IPS-18c (cell line): ENCODE results near the gene FUCA2.
"Not testable (repeated sequence)": the region's sequence is repeated elsewhere in the genome, so short reads cannot be mapped to it uniquely, and the experiment has no call there.

Experiments used
- H3K4me3 ChIP-seq: 2 replicates; pipeline ENCODE4 v1.7.0; 2013; ENCODE audit warnings: low read depth, mild to moderate bottlenecking, low read length, moderate library complexity; ENCODE audit not compliant: insufficient read depth
- H3K9me3 ChIP-seq: one replicate; pipeline ENCODE4 v1.6.1; 2013; ENCODE audit warnings: mild to moderate bottlenecking, low read length, moderate library complexity; ENCODE audit not compliant: control insufficient read depth, insufficient read depth

Gene FUCA2

DNA sequence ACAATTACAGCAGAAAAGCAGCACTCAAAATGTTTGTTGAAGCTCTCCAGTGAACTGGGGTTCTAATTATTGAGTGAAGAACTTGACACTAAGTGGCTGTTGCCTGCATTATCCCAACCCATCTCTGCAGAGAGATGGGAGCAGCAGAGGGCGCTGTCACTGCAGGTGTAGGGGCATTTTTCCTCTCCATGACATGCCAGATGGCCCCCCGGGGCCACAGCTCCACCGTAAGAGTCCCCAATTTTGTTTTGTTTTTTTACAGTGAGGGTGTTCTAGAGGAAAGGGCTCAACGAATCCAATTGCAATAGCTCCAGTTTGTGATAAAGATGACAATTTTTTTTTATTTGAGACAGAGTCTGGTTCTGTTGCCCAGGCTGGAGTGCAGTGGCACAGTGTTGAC lies 1.9 kb upstream of the FUCA2 start:
- Histone ChIP-seq H3K9me3 (peaks cover 3% of the 10 kb centered on the region), H3K4me3 (no peak overlapping the region)

DNA sequence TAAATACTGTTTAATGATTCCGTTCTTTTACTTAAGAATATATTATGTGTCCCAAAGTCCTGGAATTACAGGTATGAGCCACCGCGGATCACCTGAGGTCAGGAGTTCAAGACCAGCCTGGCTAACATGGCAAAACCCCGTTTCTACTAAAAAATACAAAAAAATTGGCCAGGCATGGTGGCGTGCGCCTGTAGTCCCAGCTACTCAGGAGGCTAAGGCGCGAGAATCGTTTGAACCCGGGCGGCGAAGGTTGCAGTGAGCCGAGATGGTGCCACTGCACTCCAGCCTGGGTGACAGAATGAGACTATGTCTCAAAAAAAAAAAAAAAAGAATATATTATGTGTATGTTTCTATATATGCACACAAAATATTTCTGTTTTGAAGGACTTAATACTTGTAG lies 1.2 kb downstream of the FUCA2 start:
- H3K4me3 ChIP-seq, H3K9me3 ChIP-seq: not testable (repeated sequence)

DNA sequence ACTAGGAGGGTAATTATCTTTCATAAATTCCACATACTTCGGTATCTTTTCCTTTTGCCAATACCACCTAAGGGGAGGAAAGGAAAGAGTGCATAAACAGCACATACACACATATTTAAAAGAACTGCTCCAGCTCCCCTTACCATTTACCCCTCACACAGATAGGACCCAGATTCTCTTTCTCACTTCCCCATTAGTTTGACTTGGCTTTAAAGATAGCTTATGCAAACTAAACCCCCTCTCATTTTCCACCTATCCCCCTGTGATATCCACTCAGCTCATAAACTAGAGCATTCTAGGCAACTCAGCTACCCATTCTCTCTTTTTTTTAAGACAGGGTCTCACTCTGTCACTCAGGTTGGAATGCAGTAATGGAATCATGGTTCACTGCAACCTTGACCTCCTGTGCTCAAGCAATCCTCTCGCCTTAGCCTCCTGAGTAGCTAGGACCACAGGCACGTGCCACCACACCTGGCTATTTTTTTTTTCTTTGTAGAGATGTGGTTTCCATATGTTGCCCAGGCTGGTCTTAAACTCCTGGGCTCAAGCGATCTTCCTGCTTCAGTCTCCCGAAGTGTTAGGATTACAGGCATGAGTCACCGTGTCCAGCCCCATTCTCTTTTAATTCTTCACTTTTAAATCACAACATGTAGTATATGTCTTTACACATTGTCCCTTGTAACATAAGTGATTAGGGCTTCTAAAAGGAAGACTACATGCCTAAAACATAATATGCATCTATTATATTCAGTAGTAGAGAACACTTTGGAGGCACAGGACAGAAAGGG lies 4.0 kb downstream of the FUCA2 start:
- Histone ChIP-seq H3K9me3 (no peaks in the 10 kb centered on the region), H3K4me3 (no peak overlapping the region)

DNA sequence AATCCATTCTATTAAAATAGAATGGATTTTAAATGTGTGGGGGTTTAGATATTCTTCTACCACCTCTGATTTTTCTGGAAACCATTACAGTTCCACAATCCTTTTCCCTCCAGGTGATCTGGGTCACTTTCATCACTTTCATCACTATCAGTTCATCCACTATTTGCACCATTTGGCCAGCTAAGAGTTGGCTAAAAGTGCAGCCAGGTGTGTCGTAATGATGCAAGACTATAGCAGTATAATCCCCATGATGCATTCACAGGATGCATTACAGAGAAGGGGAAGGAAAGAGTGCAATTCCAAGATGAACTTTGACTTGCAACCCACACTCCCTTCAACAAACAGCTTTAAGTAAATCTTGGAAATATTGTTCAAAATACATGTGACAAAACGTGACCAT lies 4.9 kb downstream of the FUCA2 start:
- Histone ChIP-seq H3K4me3 (no peak overlapping the region), H3K9me3 (no peaks in the 10 kb centered on the region)

DNA sequence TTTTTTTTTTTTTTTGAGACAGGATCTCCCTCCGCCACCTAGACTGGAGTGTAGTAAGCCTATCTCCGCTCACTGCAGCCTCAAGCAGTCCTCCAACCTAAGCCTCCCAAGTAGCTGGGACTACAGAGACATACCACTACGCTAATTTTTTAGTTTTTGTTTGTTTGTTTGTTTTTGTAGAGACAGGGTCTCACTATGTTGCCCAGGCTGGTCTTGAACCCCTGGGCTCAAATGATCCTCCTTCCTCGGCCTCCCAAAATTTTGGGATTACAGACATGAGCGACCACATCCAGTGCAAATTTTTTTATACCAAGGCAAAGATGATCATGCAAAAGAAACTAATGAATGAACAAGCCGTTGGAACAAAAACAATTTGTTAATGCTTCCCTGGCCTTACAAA lies 5.3 kb downstream of the FUCA2 start:
- H3K4me3 ChIP-seq, result no peak overlapping the region
- H3K9me3 ChIP-seq, result no peaks in the 10 kb centered on the region

- Histone ChIP-seq H3K9me3 (no peaks in the 10 kb centered on the region), H3K4me3 (no peak overlapping the region)
Observed at GRCh38 chr6:143505537-143505936, 6.0 kb downstream of the FUCA2 start.

GRCh38 chr6:143505111-143505510 lies 6.4 kb downstream of the FUCA2 start:
- Histone ChIP-seq H3K9me3 (no peaks in the 10 kb centered on the region), H3K4me3 (no peak overlapping the region)

GRCh38 chr6:143504369-143504768 lies 7.2 kb downstream of the FUCA2 start:
- H3K4me3 ChIP-seq, result no peak overlapping the region
- no peaks in the 10 kb centered on the region for H3K9me3 ChIP-seq

DNA sequence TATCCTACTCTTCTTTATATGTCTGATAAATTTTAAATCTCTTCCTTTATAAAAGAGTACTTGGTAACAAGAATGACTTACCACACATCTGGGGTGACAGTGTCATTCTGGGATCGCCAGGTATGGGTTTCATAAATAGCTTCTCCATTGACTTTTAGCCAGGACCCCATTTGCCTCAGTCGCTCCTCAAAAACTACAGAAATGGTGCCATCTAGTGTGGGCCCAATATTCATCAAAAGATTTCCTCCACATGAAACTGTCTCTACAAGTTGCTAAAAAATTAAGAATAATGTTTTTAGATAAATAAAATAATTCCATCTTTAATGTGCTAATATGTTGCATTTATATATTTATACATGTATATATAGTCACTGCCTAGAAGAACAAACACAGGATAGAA lies 9.7 kb downstream of the FUCA2 start:
- H3K9me3 ChIP-seq, result no peaks in the 10 kb centered on the region
- H3K4me3 ChIP-seq, result no peak overlapping the region

DNA sequence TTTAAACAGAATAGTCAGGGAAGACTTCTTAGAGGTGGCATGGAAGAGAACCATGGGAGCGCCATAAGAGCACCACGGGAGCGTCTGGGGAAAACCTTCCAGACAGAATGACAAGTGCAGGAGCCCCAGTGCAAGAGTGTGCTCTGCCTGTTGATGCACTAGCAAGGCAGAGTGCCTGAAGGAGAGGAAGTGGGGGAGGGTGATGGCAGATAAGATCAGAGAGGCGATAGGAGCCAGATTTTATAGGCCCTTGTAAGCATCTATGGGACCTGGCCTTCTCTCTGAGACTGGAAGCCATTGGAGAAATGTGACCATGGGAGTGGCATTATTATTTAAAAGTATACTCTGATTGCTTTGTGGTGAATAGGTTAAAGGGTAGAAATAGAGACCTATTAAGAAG lies 13.1 kb downstream of the FUCA2 start:
- Histone ChIP-seq H3K9me3 (no peaks in the 10 kb centered on the region), H3K4me3 (no peak overlapping the region)

DNA sequence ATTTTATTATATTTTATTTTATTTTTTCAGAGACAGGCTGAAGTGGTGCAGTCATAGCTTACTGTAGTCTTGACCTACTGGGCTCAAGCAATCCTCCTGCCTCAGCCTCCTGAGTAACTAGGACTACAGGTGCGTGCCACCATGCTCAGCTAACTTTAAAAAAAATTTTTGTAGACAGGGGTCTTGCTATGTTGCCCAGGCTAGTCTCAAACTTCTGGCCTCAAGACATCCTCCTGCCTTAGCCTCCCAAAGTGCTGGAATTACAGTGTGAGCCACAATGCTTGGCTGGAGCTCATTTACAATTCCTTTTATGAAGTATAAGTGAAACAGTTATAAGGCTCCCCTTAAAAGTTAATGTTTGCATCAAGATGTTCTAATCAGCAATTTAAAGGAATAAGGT lies 14.5 kb downstream of the FUCA2 start:
- Histone ChIP-seq H3K9me3 (no peaks in the 10 kb centered on the region), H3K4me3 (no peak overlapping the region)

GRCh38 chr6:143490775-143491174 lies 20.7 kb downstream of the FUCA2 start:
- Histone ChIP-seq H3K4me3 (no peak overlapping the region), H3K9me3 (no peaks in the 10 kb centered on the region)

DNA sequence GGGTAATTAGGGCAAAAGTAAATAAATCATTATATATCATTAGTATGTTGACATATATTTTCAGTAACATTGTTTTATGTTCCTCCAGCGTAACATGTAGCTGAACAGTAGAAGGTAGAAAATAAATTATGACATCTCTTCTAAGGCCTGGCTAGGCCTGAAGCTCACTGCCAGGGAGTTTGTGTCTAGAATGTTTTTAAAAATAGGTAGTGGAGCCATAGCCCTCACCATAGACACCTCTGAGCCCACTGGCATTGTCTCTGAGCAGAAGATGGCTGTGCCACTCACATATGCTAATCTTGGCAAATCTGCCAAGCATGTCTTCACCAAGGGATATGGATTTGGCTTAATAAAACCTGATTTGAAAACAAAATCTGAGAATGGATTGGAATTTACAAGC lies 21.3 kb downstream of the FUCA2 start:
- no peaks in the 10 kb centered on the region for H3K9me3 ChIP-seq
- H3K4me3 ChIP-seq, result no peak overlapping the region

DNA sequence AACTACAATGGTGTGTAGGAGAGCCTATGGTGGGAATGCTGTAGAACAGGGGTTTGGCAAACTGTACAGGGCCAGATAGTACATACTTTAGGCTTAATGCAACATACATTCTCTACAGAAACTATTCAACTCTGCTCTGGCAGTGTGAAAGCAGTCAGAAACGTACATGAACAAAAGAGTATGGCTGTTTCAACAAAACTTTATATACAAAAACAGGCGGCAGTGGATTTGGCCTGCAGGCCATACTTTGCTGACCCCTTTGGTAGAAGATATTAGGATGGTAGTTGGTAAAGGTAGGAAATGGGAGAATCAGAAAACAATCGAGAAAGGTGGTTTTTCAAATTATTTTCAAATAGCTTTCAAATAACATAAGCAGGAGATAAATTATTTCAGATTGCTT lies 24.8 kb downstream of the FUCA2 start:
- no peaks in the 10 kb centered on the region for H3K9me3 ChIP-seq
- H3K4me3 ChIP-seq, result no peak overlapping the region

DNA sequence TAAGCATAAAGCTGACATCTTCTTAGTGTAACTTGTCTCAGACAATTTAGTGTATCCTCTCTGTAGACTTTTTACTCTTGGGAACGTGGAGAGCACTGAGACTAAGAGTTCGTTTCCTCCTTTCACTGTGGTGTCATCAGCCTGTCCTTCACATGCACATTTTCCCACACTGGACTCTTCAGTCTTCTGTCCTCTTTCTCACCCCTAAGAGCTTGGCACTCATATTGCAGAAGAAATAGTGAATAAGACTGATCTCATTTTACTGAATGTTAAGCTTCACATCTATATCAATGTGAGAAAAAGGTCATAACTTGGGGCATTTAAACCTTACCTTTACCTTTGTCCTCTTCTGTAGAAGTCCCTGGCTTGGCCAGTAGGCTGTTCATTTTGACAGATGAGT lies 25.6 kb downstream of the FUCA2 start:
- H3K9me3 ChIP-seq, result no peaks in the 10 kb centered on the region
- no peak overlapping the region for H3K4me3 ChIP-seq

GRCh38 chr6:143482593-143482992 lies 28.9 kb downstream of the FUCA2 start:
- no peak overlapping the region for H3K4me3 ChIP-seq

GRCh38 chr6:143478479-143479062 lies 32.9 kb downstream of the FUCA2 start:
- H3K4me3 ChIP-seq, result no peak overlapping the region
- no peaks in the 10 kb centered on the region for H3K9me3 ChIP-seq

More at GRCh38 chr6:143482593-143482992, 28.9 kb downstream of the FUCA2 start:
- H3K9me3 ChIP-seq, result no peaks in the 10 kb centered on the region

DNA sequence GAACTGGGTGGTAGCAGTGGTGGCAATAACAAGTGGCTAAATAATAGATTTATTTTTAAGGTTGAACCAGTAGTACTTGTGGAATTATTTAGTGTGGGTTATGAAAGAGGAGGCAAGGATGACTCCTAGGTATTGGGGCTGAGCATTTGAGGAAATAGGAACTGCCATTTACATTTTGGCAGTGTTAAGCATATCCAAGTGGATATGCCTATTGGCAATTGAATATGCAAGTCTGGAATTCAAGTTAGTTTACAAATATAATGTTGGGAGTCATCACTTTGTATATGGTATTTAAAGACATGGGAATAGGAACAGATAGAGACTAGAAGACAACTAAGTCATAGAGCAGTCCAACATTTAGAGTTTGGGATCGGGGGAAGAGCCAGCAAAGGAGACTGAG lies 35.0 kb downstream of the FUCA2 start:
- no peak overlapping the region for H3K4me3 ChIP-seq

GRCh38 chr6:143471822-143472221 lies 39.7 kb downstream of the FUCA2 start:
- H3K9me3 ChIP-seq, result no peaks in the 10 kb centered on the region
- no peak overlapping the region for H3K4me3 ChIP-seq

More for the DNA sequence above, 35.0 kb downstream of the FUCA2 start:
- H3K9me3 ChIP-seq, result no peaks in the 10 kb centered on the region
